Suppressor macrophage treated with lipopolysaccharide for 4 hours (primary cell): ENCODE results near the gene COL5A1.

Source experiments
- DNase-seq: peaks from one replicate; pipeline ENCODE4 v3.0.0-alpha.2; 2020

Gene COL5A1

GRCh38 chr9:134626571-134627416, 14.8 kb upstream of the COL5A1 start:
- no peak for DNase-seq

GRCh38 chr9:134627417-134628353, 13.9 kb upstream of the COL5A1 start:
- no peak for DNase-seq

DNA sequence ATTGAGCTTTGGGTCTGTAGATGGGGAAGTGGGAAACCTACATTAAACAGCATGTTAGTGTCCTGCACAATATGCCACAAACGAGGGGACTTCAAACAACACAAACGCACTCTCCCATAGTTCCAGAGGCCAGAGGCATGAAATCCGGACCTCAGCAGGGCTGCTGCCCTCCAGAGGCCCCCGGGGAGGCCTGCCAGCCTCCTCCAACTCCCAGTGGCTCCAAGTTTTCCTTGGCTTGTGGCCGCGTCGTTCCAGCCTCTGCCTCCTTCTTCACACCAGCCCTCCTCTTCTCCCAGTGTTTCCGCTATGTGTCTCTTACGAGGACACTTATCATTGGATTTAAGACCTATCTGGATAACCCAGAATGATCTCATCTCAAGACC, 13.3 kb upstream of the COL5A1 start:
- no peak for DNase-seq

- no peak for DNase-seq
These were observed 12.5 kb upstream of the COL5A1 start for GRCh38 chr9:134629061-134629585.

- no peak for DNase-seq
These were observed 11.8 kb upstream of the COL5A1 start for GRCh38 chr9:134629586-134630392.

GRCh38 chr9:134630393-134630790, 11.2 kb upstream of the COL5A1 start:
- DNase-seq, result no peak

DNA sequence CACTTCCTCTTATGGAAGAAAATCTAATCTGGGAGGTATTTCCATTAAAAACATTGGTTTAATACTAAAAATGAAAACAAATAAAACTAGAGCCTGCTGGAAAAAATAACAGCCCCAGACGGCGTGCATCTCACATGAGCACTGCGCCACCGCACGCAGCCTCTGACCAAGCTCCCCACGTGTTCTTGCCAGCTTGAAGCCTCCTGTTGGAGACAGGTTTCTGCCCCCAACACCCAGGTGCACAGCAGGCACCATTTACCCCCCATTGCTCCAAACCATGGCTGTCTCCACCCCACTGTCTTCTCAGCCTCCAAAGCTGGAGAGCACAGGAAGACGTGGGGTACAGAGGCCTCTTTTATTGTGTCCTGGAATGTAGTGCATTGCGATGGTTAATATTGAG, 10.7 kb upstream of the COL5A1 start:
- no peak for DNase-seq

- DNase-seq, result no peak
These were observed 9.7 kb upstream of the COL5A1 start for GRCh38 chr9:134631881-134632280.

DNA sequence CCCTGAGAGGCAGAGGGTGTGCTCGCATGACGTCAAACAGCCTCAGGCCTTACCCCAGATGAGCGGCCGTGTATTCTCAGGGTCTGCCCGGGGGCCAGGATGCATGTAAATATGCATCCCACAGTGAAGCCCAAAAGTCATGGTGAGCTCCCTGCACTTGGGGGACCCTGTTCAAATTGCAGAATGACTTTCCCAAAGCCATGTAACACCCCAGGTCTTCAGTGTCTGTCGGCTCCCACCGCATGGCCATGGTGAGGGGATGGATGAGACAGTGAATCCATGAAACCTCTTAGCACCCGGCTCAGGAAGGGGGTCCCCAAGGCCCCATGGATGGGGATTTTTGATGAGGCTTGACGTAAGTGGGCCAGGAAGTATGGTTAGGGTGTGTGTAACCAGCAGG, 9.3 kb upstream of the COL5A1 start:
- DNase-seq, result no peak

DNA sequence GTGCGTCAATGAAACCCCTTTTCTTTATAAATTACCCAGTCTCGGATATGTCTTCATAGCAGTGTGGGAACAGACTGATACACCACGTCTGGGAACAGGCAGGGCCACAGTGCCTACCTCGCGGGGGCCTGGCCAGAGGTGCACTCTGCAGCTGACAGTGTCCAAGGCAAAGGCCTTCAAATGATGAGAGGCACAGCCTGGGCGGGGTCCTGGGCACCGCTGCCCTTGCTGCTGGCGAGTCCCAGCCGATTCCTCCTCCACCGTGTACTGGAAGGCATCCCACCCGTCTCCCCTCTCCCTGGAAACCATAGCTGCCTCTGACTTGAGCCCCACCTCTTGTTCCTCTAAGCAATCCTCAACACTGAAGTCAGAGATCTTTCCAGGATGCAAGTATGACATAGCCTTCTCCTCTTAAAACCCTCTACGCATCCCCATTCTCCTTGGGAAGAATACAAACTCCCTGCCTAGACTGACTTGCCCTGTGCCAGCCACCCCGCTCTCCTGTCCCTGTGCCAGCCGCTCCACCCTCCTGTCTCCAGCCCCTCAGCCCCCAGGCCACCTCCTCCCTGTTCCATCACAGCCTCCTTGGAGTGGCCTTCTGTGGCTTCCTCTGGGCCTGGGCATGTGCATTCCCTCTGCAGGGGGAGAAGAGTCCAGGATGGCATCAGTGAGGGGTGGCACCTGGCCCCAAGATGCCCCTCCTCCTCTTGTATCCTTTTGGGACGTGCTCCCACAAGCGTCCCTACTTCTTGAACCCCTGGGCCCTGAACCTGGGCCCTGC, 8.1 kb upstream of the COL5A1 start:
- DNase-seq, result no peak

GRCh38 chr9:134634176-134634575, 7.4 kb upstream of the COL5A1 start:
- no peak for DNase-seq

GRCh38 chr9:134634667-134635230, 6.9 kb upstream of the COL5A1 start:
- DNase-seq, result no peak

GRCh38 chr9:134635351-134636148, 6.1 kb upstream of the COL5A1 start:
- DNase-seq, result no peak

DNA sequence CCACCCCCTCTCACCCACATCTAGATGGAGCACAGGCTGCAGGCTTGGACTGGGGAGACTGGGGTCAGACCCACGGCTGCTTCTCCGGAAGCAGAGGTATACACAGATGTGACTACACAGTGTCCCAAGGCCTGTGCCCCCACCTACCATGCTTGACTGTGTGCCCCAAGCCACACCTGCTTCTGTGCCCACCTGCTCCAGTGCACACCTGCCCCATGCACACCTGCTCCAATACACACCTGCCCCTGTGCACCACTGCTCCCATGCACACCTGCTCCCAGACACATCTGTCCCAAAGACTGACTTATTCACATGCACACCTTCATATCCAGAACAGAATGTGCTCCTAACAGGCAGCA, 5.5 kb upstream of the COL5A1 start:
- DNase-seq, result no peak

GRCh38 chr9:134637241-134637640, 4.4 kb upstream of the COL5A1 start:
- no peak for DNase-seq

- DNase-seq, result no peak
These were observed 3.7 kb upstream of the COL5A1 start for GRCh38 chr9:134637696-134638501.

- no peak for DNase-seq
These were observed 3.0 kb upstream of the COL5A1 start for GRCh38 chr9:134638502-134639090.

GRCh38 chr9:134639994-134640393, 1.6 kb upstream of the COL5A1 start:
- no peak for DNase-seq

- DNase-seq, result no peak
These were observed 964 bp upstream of the COL5A1 start for GRCh38 chr9:134640506-134641172.
